ENCODE data around the gene GMPPB.
"Not testable (repeated sequence)": the region's sequence is repeated elsewhere in the genome, so short reads cannot be mapped to it uniquely, and the experiment has no call there.

The GMPPB gene

GRCh38 chr3:49699281-49699979, 24.3 kb downstream of the GMPPB start:
- Mint-ChIP-seq H3K4me3 (no peak overlapping the region), H3K27me3 (ENCODE audit: low read depth) (no peaks in the 10 kb centered on the region), H3K4me1 (peaks cover 3% of the 10 kb centered on the region), H3K36me3 (ENCODE audit: low read depth) (peaks cover 4% of the 10 kb centered on the region), H3K9me3 (no peaks in the 10 kb centered on the region), H3K27ac (no peak overlapping the region)
- no peak for TF ChIP-seq CTCF (IDR thresholded peaks at IDR 0.05; ENCODE audit: unreplicated experiment in 3 of 3)

GRCh38 chr3:49695350-49696015, 28.3 kb downstream of the GMPPB start:
- H3K9me3 Mint-ChIP-seq; H3K4me3 Mint-ChIP-seq; H3K36me3 Mint-ChIP-seq (ENCODE audit: low read depth); H3K27ac Mint-ChIP-seq; H3K27me3 Mint-ChIP-seq (ENCODE audit: low read depth): not testable (repeated sequence)
- peaks cover 15% of the 10 kb centered on the region for H3K4me1 Mint-ChIP-seq

GRCh38 chr3:49694409-49695070, 29.2 kb downstream of the GMPPB start:
- peaks cover 24% of the 10 kb centered on the region for H3K4me1 Mint-ChIP-seq
- H3K4me3 Mint-ChIP-seq; H3K27ac Mint-ChIP-seq; H3K36me3 Mint-ChIP-seq (ENCODE audit: low read depth); H3K9me3 Mint-ChIP-seq; H3K27me3 Mint-ChIP-seq (ENCODE audit: low read depth): not testable (repeated sequence)

GRCh38 chr3:49691481-49691880, 32.3 kb downstream of the GMPPB start:
- not testable (repeated sequence) for H3K36me3 Mint-ChIP-seq (ENCODE audit: low read depth); H3K9me3 Mint-ChIP-seq; H3K27ac Mint-ChIP-seq; H3K27me3 Mint-ChIP-seq (ENCODE audit: low read depth)
- H3K4me3 Mint-ChIP-seq: peak overlapping the region; percentile 94 to 98 (median 97)
- H3K4me1 Mint-ChIP-seq: peaks cover 36% of the 10 kb centered on the region

- H3K36me3 Mint-ChIP-seq (ENCODE audit: low read depth); H3K9me3 Mint-ChIP-seq; H3K27me3 Mint-ChIP-seq (ENCODE audit: low read depth); H3K27ac Mint-ChIP-seq: not testable (repeated sequence)
- Mint-ChIP-seq H3K4me3 (peak overlapping the region; percentile 94 to 98 (median 97)), H3K4me1 (peaks cover 36% of the 10 kb centered on the region)
Observed at GRCh38 chr3:49690856-49691255, 32.9 kb downstream of the GMPPB start.

- H3K4me1 Mint-ChIP-seq: peaks cover 36% of the 10 kb centered on the region
- H3K27me3 Mint-ChIP-seq (ENCODE audit: low read depth): not testable (repeated sequence)
Observed at GRCh38 chr3:49689908-49690624, 33.7 kb downstream of the GMPPB start.

GRCh38 chr3:49689046-49689907, 34.5 kb downstream of the GMPPB start, which contains the start of the genes MST1 and RNF123:
Gene MST1 (minus strand): TSS chr3:49689474. CDS start chr3:49688691, 783 bp downstream.
Gene RNF123 (plus strand): TSS chr3:49689557. CDS start chr3:49691166, 1,609 bp downstream.
- Mint-ChIP-seq H3K9me3 (no peaks in the 10 kb centered on the region), H3K27ac (peak within 1 kb of the TSS; percentile 92 to 97 (median 97)), H3K36me3 (ENCODE audit: low read depth) (no peaks in the 10 kb centered on the region), H3K4me1 (peaks cover 31% of the 10 kb centered on the region), H3K4me3 (peak within 1 kb of the TSS; percentile 94 to 98 (median 97)), H3K27me3 (ENCODE audit: low read depth) (peaks cover 4% of the 10 kb centered on the region)
- peak in 2 of 3 experiments; percentile 30 to 48 for TF ChIP-seq CTCF (IDR thresholded peaks at IDR 0.05; ENCODE audit: unreplicated experiment in 3 of 3)

More at GRCh38 chr3:49689908-49690624, 33.7 kb downstream of the GMPPB start:
- Mint-ChIP-seq H3K4me3 (peak overlapping the region; percentile 94 to 98 (median 97)), H3K27ac (peak overlapping the region; percentile 71 to 97 (median 92))
- H3K36me3 Mint-ChIP-seq (ENCODE audit: low read depth); H3K9me3 Mint-ChIP-seq: not testable (repeated sequence)

GRCh38 chr3:49688338-49689045, 35.3 kb downstream of the GMPPB start:
- not testable (repeated sequence) for H3K36me3 Mint-ChIP-seq (ENCODE audit: low read depth); H3K9me3 Mint-ChIP-seq; H3K27me3 Mint-ChIP-seq (ENCODE audit: low read depth)
- Mint-ChIP-seq H3K4me3 (peak overlapping the region; percentile 94 to 98 (median 97)), H3K27ac (peak overlapping the region; percentile 92 to 97 (median 97)), H3K4me1 (peaks cover 27% of the 10 kb centered on the region)

GRCh38 chr3:49687424-49687795, 36.3 kb downstream of the GMPPB start:
- Mint-ChIP-seq H3K4me3 (peak overlapping the region; percentile 86 to 98 (median 97)), H3K27ac (peak overlapping the region; percentile 74 to 86 (median 75)), H3K4me1 (peaks cover 23% of the 10 kb centered on the region)
- not testable (repeated sequence) for H3K36me3 Mint-ChIP-seq (ENCODE audit: low read depth); H3K27me3 Mint-ChIP-seq (ENCODE audit: low read depth); H3K9me3 Mint-ChIP-seq

- Mint-ChIP-seq H3K4me3 (peak overlapping the region; percentile 86 to 98 (median 97)), H3K4me1 (peaks cover 23% of the 10 kb centered on the region), H3K27ac (peak overlapping the region; percentile 74 to 86 (median 75))
- H3K27me3 Mint-ChIP-seq (ENCODE audit: low read depth); H3K36me3 Mint-ChIP-seq (ENCODE audit: low read depth); H3K9me3 Mint-ChIP-seq: not testable (repeated sequence)
Observed at GRCh38 chr3:49686769-49687423, 36.9 kb downstream of the GMPPB start.
